ENCODE results near the gene SYNDIG1.

DNA sequence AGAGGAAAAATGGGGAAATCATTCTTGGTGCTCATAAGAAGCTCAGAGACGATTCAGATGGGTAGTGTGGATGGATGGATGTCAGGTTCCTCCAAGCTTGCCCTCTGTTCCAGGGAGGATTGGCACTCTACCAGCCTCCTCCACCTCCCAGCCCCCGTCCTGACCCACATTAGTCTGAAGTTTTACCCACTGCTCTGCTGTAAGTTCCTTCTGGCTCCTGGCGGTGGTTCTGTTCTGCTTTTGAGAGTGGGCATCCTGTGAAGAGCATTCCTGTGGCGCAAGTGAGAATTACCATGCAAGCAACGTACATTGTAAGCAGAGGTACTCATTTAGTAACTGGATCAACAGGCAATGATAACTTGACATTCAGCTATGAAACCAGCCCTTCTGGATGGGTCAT lies 103.4 kb downstream of the SYNDIG1 start:
- TF ChIP-seq POLR2A (IDR thresholded peaks at IDR 0.05): no peak
- TF ChIP-seq, protein P1, sequence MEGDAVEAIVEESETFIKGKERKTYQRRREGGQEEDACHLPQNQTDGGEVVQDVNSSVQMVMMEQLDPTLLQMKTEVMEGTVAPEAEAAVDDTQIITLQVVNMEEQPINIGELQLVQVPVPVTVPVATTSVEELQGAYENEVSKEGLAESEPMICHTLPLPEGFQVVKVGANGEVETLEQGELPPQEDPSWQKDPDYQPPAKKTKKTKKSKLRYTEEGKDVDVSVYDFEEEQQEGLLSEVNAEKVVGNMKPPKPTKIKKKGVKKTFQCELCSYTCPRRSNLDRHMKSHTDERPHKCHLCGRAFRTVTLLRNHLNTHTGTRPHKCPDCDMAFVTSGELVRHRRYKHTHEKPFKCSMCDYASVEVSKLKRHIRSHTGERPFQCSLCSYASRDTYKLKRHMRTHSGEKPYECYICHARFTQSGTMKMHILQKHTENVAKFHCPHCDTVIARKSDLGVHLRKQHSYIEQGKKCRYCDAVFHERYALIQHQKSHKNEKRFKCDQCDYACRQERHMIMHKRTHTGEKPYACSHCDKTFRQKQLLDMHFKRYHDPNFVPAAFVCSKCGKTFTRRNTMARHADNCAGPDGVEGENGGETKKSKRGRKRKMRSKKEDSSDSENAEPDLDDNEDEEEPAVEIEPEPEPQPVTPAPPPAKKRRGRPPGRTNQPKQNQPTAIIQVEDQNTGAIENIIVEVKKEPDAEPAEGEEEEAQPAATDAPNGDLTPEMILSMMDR (IDR thresholded peaks at IDR 0.05): no peak
